ENCODE data around the gene ENOX1. TPM values are rescaled to one million over a fixed set of nuclear protein-coding genes. Genes with fewer than 3 reads are reported as not detected.

Gene ENOX1
- total RNA-seq, 3 donors from 2014 or later (not counting 1 experiment from before 2014, with no cell fraction given) = not detected

DNA sequence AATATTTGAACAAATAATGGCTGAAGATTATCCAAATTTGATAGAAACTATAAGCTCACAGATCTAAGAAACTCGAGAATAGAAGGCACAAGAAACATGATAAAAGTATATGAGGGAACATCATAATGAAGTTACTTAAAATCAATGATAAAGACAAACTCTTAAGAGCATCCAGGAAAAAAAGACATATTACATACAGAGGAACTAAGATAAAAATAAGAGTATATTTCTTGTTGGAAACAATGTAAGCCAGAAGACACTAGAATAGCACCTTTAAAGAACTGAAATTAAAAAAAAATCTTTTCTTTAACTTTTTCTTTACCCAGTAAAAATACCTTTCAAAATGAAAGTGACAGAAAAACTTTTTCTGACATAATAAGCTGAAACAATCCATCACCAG is 407.0 kb downstream of the ENOX1 start:
- Histone ChIP-seq H3K4me3 (ENCODE audit: low read length) (no peak overlapping the region), H3K36me3 (ENCODE audit: control insufficient read depth, insufficient read depth, low read length) (no peaks in the 10 kb centered on the region), H3K9me3 (ENCODE audit: control insufficient read depth, insufficient read depth, low read length) (no peaks in the 10 kb centered on the region), H3K27ac (ENCODE audit: low read length) (no peak overlapping the region), H3K4me1 (ENCODE audit: control insufficient read depth, insufficient read depth, low read length) (no peaks in the 10 kb centered on the region), H3K27me3 (ENCODE audit: control insufficient read depth, insufficient read depth, low read length) (peaks cover 2% of the 10 kb centered on the region)
- peaks cover 17 to 35% of the 10 kb centered on the region in 2 donors for H3K27me3 Mint-ChIP-seq (ENCODE audit: low read depth in 2 of 2)
- WGBS (ENCODE audit: insufficient coverage) = no CpG with 5 or more reads among the region's 1 CpG
- H3K9me3 Mint-ChIP-seq = peaks cover 2 to 13% of the 10 kb centered on the region in 2 donors
- intact Hi-C loops (cut with micrococcal nuclease) = no loop called here
- ATAC-seq = no peak
- H3K36me3 Mint-ChIP-seq = peaks cover 15% of the 10 kb centered on the region
- H3K4me1 Mint-ChIP-seq = no peaks in the 10 kb centered on the region
- H3K27ac Mint-ChIP-seq = no peak overlapping the region
- H3K4me3 Mint-ChIP-seq = no peak overlapping the region
- DNase-seq = no peak
- TF ChIP-seq, protein P1, sequence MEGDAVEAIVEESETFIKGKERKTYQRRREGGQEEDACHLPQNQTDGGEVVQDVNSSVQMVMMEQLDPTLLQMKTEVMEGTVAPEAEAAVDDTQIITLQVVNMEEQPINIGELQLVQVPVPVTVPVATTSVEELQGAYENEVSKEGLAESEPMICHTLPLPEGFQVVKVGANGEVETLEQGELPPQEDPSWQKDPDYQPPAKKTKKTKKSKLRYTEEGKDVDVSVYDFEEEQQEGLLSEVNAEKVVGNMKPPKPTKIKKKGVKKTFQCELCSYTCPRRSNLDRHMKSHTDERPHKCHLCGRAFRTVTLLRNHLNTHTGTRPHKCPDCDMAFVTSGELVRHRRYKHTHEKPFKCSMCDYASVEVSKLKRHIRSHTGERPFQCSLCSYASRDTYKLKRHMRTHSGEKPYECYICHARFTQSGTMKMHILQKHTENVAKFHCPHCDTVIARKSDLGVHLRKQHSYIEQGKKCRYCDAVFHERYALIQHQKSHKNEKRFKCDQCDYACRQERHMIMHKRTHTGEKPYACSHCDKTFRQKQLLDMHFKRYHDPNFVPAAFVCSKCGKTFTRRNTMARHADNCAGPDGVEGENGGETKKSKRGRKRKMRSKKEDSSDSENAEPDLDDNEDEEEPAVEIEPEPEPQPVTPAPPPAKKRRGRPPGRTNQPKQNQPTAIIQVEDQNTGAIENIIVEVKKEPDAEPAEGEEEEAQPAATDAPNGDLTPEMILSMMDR (IDR thresholded peaks at IDR 0.05) = no peak

DNA sequence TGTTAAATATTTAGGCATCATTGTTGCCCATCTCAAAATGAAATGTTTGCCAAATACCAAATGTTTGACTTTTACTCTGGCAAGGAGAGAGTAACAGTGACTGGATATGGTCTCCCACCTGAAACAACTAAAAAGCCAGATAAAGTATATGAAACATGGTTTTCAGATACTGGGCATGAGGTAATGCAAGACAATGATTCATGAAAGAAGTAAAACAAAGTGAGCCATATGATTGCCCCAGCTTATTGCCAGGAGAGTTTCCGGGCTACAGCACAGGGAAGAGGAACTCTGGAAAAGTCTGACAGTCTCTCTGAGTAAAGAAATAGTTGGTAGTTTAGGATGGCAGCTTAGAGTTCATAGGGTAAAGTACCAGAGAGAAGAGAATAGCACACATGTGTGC is 408.8 kb downstream of the ENOX1 start:
- Mint-ChIP-seq H3K4me3 (no peak overlapping the region), H3K9me3 (peaks cover 2 to 13% of the 10 kb centered on the region in 2 donors), H3K27me3 (ENCODE audit: low read depth in 2 of 2) (peaks cover 17 to 28% of the 10 kb centered on the region in 2 donors), H3K36me3 (peaks cover 15% of the 10 kb centered on the region), H3K27ac (no peak overlapping the region), H3K4me1 (no peaks in the 10 kb centered on the region)
- WGBS (ENCODE audit: insufficient coverage) = 78% methylated on average over 1 of the region's 1 CpG
- Histone ChIP-seq H3K9me3 (ENCODE audit: control insufficient read depth, insufficient read depth, low read length) (no peaks in the 10 kb centered on the region), H3K36me3 (ENCODE audit: control insufficient read depth, insufficient read depth, low read length) (no peaks in the 10 kb centered on the region), H3K4me1 (ENCODE audit: control insufficient read depth, insufficient read depth, low read length) (no peaks in the 10 kb centered on the region), H3K4me3 (ENCODE audit: low read length) (no peak overlapping the region), H3K27me3 (ENCODE audit: control insufficient read depth, insufficient read depth, low read length) (peaks cover 2% of the 10 kb centered on the region), H3K27ac (ENCODE audit: low read length) (no peak overlapping the region)
- TF ChIP-seq, protein P1 (IDR thresholded peaks at IDR 0.05) = no peak
- no peak for ATAC-seq
- intact Hi-C loops (cut with micrococcal nuclease) = no loop called here
- DNase-seq = no peak

DNA sequence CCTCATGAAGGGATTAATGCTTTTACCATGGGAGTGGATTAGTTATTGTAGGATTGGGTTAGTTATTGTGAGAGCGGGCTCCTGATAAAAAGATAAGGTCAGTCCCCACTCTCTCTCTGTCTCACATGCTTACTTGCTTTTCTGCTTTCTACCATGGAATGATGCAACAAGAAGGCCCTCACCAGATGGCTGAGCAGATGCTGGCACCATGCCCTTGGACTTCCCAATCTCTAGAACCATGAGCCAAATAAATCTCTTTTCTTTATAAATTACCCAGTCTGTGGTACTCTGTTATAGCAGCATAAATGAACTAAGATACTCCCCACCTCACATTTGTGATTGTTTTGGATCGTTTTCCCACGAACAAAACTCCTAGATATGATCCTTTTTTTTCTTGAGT is 409.6 kb downstream of the ENOX1 start:
- peaks cover 15% of the 10 kb centered on the region for H3K36me3 Mint-ChIP-seq
- TF ChIP-seq, protein P1 (IDR thresholded peaks at IDR 0.05) = no peak
- 86% methylated on average over 2 of the region's 3 CpGs for WGBS (ENCODE audit: insufficient coverage)
- Histone ChIP-seq H3K27me3 (ENCODE audit: control insufficient read depth, insufficient read depth, low read length) (peaks cover 2% of the 10 kb centered on the region), H3K9me3 (ENCODE audit: control insufficient read depth, insufficient read depth, low read length) (no peaks in the 10 kb centered on the region), H3K36me3 (ENCODE audit: control insufficient read depth, insufficient read depth, low read length) (no peaks in the 10 kb centered on the region), H3K27ac (ENCODE audit: low read length) (no peak overlapping the region), H3K4me1 (ENCODE audit: control insufficient read depth, insufficient read depth, low read length) (no peaks in the 10 kb centered on the region), H3K4me3 (ENCODE audit: low read length) (no peak overlapping the region)
- peaks cover 15 to 23% of the 10 kb centered on the region in 2 donors for H3K27me3 Mint-ChIP-seq (ENCODE audit: low read depth in 2 of 2)
- intact Hi-C loops (cut with micrococcal nuclease) = no loop called here
- DNase-seq (no peak), ATAC-seq (no peak)
- H3K9me3 Mint-ChIP-seq = peaks cover 2 to 13% of the 10 kb centered on the region in 2 donors
- no peaks in the 10 kb centered on the region for H3K4me1 Mint-ChIP-seq
- H3K4me3 Mint-ChIP-seq = no peak overlapping the region
- H3K27ac Mint-ChIP-seq = no peak overlapping the region

DNA sequence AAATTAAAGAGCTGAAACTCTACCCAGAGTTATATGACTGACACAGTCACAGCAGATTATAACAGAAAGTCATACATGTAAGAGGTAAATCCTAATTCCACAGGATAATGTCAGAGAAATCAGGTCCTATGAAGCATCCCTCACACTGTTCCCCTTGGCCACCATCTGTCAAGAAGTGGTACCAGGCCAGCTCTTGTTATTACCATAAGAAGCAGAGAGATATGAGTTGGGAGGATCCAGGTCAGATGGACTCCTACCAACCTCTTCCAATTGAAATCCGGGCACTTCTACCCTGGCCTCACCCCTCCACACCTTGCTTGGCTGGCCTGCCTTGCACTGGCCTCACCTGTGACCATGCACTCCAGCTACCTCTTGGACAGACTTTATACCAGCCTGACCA is 410.2 kb downstream of the ENOX1 start:
- H3K4me1 ChIP-seq (ENCODE audit: control insufficient read depth, insufficient read depth, low read length) = no peaks in the 10 kb centered on the region
- H3K9me3 Mint-ChIP-seq = peaks cover 2 to 13% of the 10 kb centered on the region in 2 donors

More for the DNA sequence above, 410.2 kb downstream of the ENOX1 start:
- no peaks in the 10 kb centered on the region for H3K9me3 ChIP-seq (ENCODE audit: control insufficient read depth, insufficient read depth, low read length)
- H3K4me3 ChIP-seq (ENCODE audit: low read length) = no peak overlapping the region
- 87% methylated on average over 1 of the region's 1 CpG for WGBS (ENCODE audit: insufficient coverage)
- peaks cover 2% of the 10 kb centered on the region for H3K27me3 ChIP-seq (ENCODE audit: control insufficient read depth, insufficient read depth, low read length)
- DNase-seq (no peak), ATAC-seq (no peak)
- H3K4me1 Mint-ChIP-seq = no peaks in the 10 kb centered on the region
- intact Hi-C loops (cut with micrococcal nuclease) = no loop called here
- TF ChIP-seq, protein P1 (IDR thresholded peaks at IDR 0.05) = no peak
- H3K36me3 ChIP-seq (ENCODE audit: control insufficient read depth, insufficient read depth, low read length) = no peaks in the 10 kb centered on the region
- H3K27me3 Mint-ChIP-seq (ENCODE audit: low read depth in 2 of 2) = peaks cover 15 to 17% of the 10 kb centered on the region in 2 donors
- no peak overlapping the region for H3K4me3 Mint-ChIP-seq
- H3K27ac Mint-ChIP-seq = no peak overlapping the region
- peaks cover 15% of the 10 kb centered on the region for H3K36me3 Mint-ChIP-seq
- no peak overlapping the region for H3K27ac ChIP-seq (ENCODE audit: low read length)
